Bronchial epithelial cell (primary cell): ENCODE data around the gene NEO1. TPM values are rescaled to one million over a fixed set of nuclear protein-coding genes. Genes with fewer than 3 reads are reported as not detected.

Source experiments
- DNase-seq: peaks from one replicate; pipeline ENCODE4 v3.0.0-alpha.2; 2010; ENCODE audit warnings: low read depth
- FAIRE-seq: peaks from 2 replicates; lab custom pipeline; 2011; peaks lifted over from hg19 to GRCh38; lab: Jason Lieb, UNC
- H3K27me3 ChIP-seq: 2 replicates; pipeline ENCODE4 v1.5.1; 2011; ENCODE audit warnings: low read length; ENCODE audit not compliant: control insufficient read depth, insufficient read depth
- H3K36me3 ChIP-seq: 2 replicates; pipeline ENCODE4 v1.5.1; 2011; ENCODE audit warnings: low read length; ENCODE audit not compliant: control insufficient read depth, insufficient read depth
- H3K4me3 ChIP-seq: 2 replicates; pipeline ENCODE4 v1.5.1; 2011; ENCODE audit warnings: mild to moderate bottlenecking, low read depth, low read length, control low read depth
- CTCF ChIP-seq: IDR thresholded peaks from 2 replicates; pipeline ENCODE4 v1.5.1; 2011; ENCODE audit warnings: mild to moderate bottlenecking, moderate library complexity, low read length, control low read depth, inconsistent platforms; ENCODE audit not compliant: insufficient read depth, severe bottlenecking
- total RNA-seq: library from RNA; depleted of rRNA; stranded (reverse); fragments of >200 nt; gene quantifications from 2 replicates; pipeline ENCODE4 v1.2.1, GENCODE V29; 2014

The NEO1 gene
- total RNA-seq, 1 donor from 2014 or later = 10.5 TPM

- no peak for TF ChIP-seq CTCF
- no peak for FAIRE-seq
- no peaks in the 10 kb centered on the region for H3K36me3 ChIP-seq
Measured at GRCh38 chr15:73139744-73140553, 87.7 kb downstream of the NEO1 start.

GRCh38 chr15:73141216-73141900 is 89.1 kb downstream of the NEO1 start:
- no peak for TF ChIP-seq CTCF
- DNase-seq = no peak
- no peak overlapping the region for H3K4me3 ChIP-seq
- H3K27me3 ChIP-seq = no peaks in the 10 kb centered on the region
- no peak for FAIRE-seq
- H3K36me3 ChIP-seq = no peaks in the 10 kb centered on the region

More at GRCh38 chr15:73139744-73140553, 87.7 kb downstream of the NEO1 start:
- H3K27me3 ChIP-seq = no peaks in the 10 kb centered on the region
- no peak overlapping the region for H3K4me3 ChIP-seq
- DNase-seq = no peak

GRCh38 chr15:73142802-73143762 is 90.8 kb downstream of the NEO1 start:
- FAIRE-seq (peak; percentile 47), DNase-seq (no peak)
- H3K4me3 ChIP-seq = no peak overlapping the region
- H3K27me3 ChIP-seq = no peaks in the 10 kb centered on the region
- TF ChIP-seq CTCF = no peak
- no peaks in the 10 kb centered on the region for H3K36me3 ChIP-seq

DNA sequence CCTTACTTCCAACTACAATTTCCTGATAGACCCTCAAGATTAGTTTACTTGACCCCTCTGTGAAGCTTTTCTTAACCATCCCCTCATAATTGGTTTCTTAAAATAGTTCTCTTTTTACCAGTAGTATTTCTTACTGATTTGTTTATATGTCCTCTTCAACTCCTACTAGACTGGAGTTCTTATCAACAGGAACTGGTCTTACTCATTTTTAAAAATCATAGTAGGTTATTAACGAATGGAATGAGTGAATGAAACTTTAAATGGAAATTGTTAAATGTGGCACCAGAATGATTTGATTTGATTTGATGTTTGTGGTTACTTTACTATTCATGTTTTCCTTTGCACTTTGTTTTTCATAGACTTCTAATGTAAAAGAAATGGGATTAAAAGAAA is 91.5 kb downstream of the NEO1 start:
- H3K4me3 ChIP-seq = no peak overlapping the region
- H3K27me3 ChIP-seq = no peaks in the 10 kb centered on the region
- H3K36me3 ChIP-seq = no peaks in the 10 kb centered on the region
- FAIRE-seq (no peak), DNase-seq (no peak)
- no peak for TF ChIP-seq CTCF

DNA sequence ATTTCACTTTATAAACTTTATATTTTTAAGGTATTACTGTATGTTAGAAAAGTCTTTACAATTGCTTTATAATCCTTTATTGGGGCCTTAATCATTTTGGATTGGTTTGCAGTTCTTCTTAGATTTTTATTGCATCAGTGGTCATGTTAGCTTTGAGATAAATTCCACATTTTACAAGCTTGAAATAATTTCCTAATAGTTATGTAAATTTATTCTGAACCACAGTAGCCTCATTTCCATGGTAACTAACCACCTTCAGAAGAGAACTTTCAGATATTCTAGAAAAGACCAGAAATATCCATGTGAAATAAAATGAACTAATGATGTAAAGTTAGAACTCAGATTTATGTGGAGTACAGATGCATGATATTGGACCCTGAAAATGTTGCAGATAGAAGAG is 94.2 kb downstream of the NEO1 start:
- no peak for DNase-seq
- no peaks in the 10 kb centered on the region for H3K36me3 ChIP-seq
- no peaks in the 10 kb centered on the region for H3K27me3 ChIP-seq
- H3K4me3 ChIP-seq = no peak overlapping the region
- no peak for TF ChIP-seq CTCF
- FAIRE-seq = no peak
